Common myeloid progenitor, CD34-positive (primary cell): ENCODE measurements around the gene DGAT2L6.
A peak's percentile ranks its signal among the peaks of the same experiment; 100 is the strongest.

Experiments
- CTCF ChIA-PET: fragments of 350-600 bp; sonication (Branson Sonifier 250); formaldehyde crosslinking; loops from one replicate; lab custom pipeline; 2021; ENCODE audit warnings: antibody characterized with exemption; lab: Charles Lee
- POLR2A ChIA-PET: fragments of 350-600 bp; sonication (Branson Sonifier 250); formaldehyde crosslinking; loops from one replicate; lab custom pipeline; 2021; ENCODE audit warnings: antibody characterized with exemption; lab: Charles Lee
- DNase-seq, 3 donors: peaks; one replicate each; pipeline versions ENCODE4 v3.0.0 to v3.0.0-alpha.2; 2013
- H3K27ac ChIP-seq, 2 experiments: 1 replicate in 1 of 2; 2 replicates in 1 of 2; pipeline ENCODE4 v1.7.0; 2013; ENCODE audit warnings: inconsistent platforms in 2 of 2, low read length in 2 of 2, mild to moderate bottlenecking in 2 of 2, low read depth in 1 of 2, moderate library complexity in 1 of 2; ENCODE audit not compliant: severe bottlenecking in 2 of 2, insufficient read depth in 1 of 2, poor library complexity in 1 of 2
- H3K27me3 ChIP-seq, 5 experiments: replicated peaks in 2 of 5; 1 replicate in 3 of 5; 2 replicates in 2 of 5; pipeline versions ENCODE4 v1.6.1 to v1.7.0; 2013; ENCODE audit warnings: low read length in 4 of 5, mild to moderate bottlenecking in 2 of 5, moderate library complexity in 2 of 5, inconsistent platforms in 1 of 5; ENCODE audit not compliant: insufficient read depth in 5 of 5, control insufficient read depth in 4 of 5
- H3K36me3 ChIP-seq, 4 experiments: 1 replicate in 2 of 4; 2 replicates in 2 of 4; pipeline versions ENCODE4 v1.6.1 to v1.7.0; 2013; ENCODE audit warnings: low read length in 3 of 4, control low read depth in 1 of 4, mild to moderate bottlenecking in 1 of 4; ENCODE audit not compliant: control insufficient read depth in 4 of 4, insufficient read depth in 4 of 4
- H3K4me1 ChIP-seq, 4 experiments: 1 replicate in 3 of 4; 2 replicates in 1 of 4; pipeline versions ENCODE4 v1.6.1 to v1.7.1; 2013; ENCODE audit warnings: low read length in 3 of 4, mild to moderate bottlenecking in 3 of 4, control low read depth in 1 of 4, inconsistent platforms in 1 of 4, moderate library complexity in 1 of 4; ENCODE audit not compliant: control insufficient read depth in 4 of 4, insufficient read depth in 4 of 4; ENCODE audit errors: control extremely low read depth in 1 of 4
- H3K4me3 ChIP-seq, 7 experiments: 1 replicate in 4 of 7; 2 replicates in 3 of 7; pipeline versions ENCODE4 v1.5.1 to v1.7.0; 2013; ENCODE audit warnings: mild to moderate bottlenecking in 7 of 7, low read length in 6 of 7, moderate library complexity in 6 of 7, inconsistent platforms in 2 of 7, low read depth in 2 of 7, control low read depth in 1 of 7; ENCODE audit not compliant: insufficient read depth in 4 of 7, control insufficient read depth in 1 of 7; ENCODE audit errors: extremely low read depth in 1 of 7
- H3K9me3 ChIP-seq, 5 experiments: 1 replicate in 4 of 5; 2 replicates in 1 of 5; pipeline versions ENCODE4 v1.6.1 to v1.7.1; 2013; ENCODE audit warnings: low read length in 4 of 5, mild to moderate bottlenecking in 2 of 5, inconsistent platforms in 1 of 5, low read depth in 1 of 5, moderate library complexity in 1 of 5; ENCODE audit not compliant: control insufficient read depth in 4 of 5, insufficient read depth in 2 of 5; ENCODE audit errors: control extremely low read depth in 1 of 5
- WGBS: methylation state at CpG from one replicate; pipeline ENCODE4 v1.1.5; 2013; ENCODE audit not compliant: insufficient coverage; 5-methylcytosine and 5-hydroxymethylcytosine counted together

The DGAT2L6 gene

DNA sequence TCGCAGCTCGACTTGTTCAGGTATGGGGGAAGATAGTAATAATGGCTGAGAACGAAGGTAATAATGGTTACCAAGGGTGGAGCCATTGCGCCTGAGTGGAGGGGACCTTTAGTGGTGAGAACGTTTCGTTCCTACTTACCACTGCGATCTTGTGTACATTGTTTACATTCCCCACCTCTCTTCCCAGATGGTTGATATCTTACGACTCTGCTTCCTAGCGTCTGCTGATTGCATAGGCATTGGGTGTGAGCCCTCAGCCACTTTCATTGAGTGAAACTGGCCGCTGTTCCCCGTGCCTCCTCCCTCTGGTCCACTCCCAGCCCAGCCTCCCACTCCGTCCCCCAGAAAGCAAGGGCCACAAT, 43.2 kb upstream of the DGAT2L6 start:
- ChIA-PET CTCF (interaction anchor here (0.7 to 1.0 kb wide), 2 partner anchors 13 to 251 kb away, joined by 3 read pairs; no protein-coding TSS in a partner anchor), POLR2A (no interaction called here)
- Histone ChIP-seq H3K4me1 (peaks cover 2 to 27% (median 9%) of the 10 kb centered on the region in 4 experiments), H3K27me3 (no peaks in the 10 kb centered on the region), H3K27ac (peak overlapping the region; percentile 86 to 94), H3K36me3 (peaks cover 0 to 8% (median 4%) of the 10 kb centered on the region in 4 experiments), H3K9me3 (peaks cover 0 to 6% (median 0%) of the 10 kb centered on the region in 5 experiments), H3K4me3 (peak overlapping the region; percentile 70 to 87 (median 80))
- 31% methylated on average over 9 of the region's 12 CpGs for WGBS
- no peak for DNase-seq

DNA sequence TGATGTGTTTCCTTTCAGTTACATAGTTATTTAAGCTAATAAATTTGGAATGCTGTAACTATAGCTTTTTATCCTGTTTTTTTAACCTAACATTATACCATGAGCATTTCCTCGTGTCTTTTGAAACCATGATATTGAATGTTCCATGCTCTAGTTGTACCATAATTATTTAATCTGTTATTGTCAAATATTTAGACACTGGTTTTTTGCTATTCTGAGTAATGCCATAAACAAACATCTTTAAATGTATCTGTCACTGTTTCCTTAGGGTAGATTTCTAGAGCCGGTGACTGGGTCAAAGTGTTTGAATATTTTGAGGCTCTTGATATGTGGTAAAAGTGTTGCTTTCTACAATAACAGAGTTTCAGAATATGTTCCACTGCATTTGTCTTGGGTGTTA, 38.7 kb upstream of the DGAT2L6 start:
- WGBS, result no CpG with 5 or more reads among the region's 2 CpGs
- Histone ChIP-seq H3K9me3 (no peaks in the 10 kb centered on the region), H3K27me3 (no peaks in the 10 kb centered on the region), H3K4me3 (no peak overlapping the region), H3K36me3 (peaks cover 2 to 11% (median 6%) of the 10 kb centered on the region in 4 experiments), H3K4me1 (peaks cover 2 to 12% (median 5%) of the 10 kb centered on the region in 4 experiments), H3K27ac (no peak overlapping the region)
- POLR2A ChIA-PET, result no interaction called here
- no peak for DNase-seq
- CTCF ChIA-PET, result no interaction called here

DNA sequence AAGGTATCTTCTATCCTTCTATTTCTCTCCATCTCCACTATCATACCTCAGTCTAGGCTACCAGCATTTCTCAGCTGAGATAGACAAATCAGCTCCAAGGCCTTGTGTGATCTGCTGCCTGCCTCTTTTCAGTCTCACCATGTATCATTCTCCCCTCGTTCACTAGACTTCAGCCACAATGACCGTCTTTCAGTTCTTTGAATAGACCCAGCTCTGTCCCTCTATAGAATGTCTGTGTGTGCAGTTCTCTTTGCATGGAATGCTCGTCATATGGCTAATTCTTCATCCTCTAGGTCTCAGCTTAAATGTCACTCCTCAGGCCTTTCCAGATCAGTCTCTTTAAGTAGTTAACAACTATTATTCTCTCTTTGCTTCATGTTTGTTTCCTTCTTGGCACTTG, 37.5 kb upstream of the DGAT2L6 start:
- peaks cover 2 to 5% (median 2%) of the 10 kb centered on the region in 4 experiments for H3K4me1 ChIP-seq
- no peak overlapping the region for H3K27ac ChIP-seq
- peaks cover 2 to 11% (median 6%) of the 10 kb centered on the region in 4 experiments for H3K36me3 ChIP-seq
- CTCF ChIA-PET, result interaction anchor here (0.6 kb wide), 1 partner anchor 919 kb away, joined by 3 read pairs; no protein-coding TSS in a partner anchor
- H3K27me3 ChIP-seq, result no peaks in the 10 kb centered on the region
- POLR2A ChIA-PET, result no interaction called here
- H3K4me3 ChIP-seq, result no peak overlapping the region
- no peak for DNase-seq
- H3K9me3 ChIP-seq, result no peaks in the 10 kb centered on the region
- WGBS, result 72% methylated on average over 3 of the region's 3 CpGs

DNA sequence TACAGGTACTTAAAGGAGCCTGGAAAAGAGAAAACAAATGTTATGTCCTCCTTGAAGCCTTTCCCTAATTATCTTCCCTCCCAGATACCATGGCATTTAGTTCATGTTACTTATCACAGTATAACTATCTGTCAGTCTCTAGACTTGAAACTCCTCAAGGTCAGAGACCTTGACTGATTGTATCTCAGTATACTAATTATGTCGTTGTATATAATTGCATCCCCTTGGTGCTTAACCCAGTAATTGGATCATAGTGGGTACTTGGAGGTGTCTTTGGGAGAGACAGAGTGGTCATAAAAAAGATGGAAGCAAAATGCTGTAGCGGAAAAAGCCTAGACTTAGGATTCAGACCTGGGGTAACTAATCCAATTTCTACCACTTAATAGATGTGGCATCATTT, 35.9 kb upstream of the DGAT2L6 start:
- CTCF ChIA-PET, result no interaction called here

DNA sequence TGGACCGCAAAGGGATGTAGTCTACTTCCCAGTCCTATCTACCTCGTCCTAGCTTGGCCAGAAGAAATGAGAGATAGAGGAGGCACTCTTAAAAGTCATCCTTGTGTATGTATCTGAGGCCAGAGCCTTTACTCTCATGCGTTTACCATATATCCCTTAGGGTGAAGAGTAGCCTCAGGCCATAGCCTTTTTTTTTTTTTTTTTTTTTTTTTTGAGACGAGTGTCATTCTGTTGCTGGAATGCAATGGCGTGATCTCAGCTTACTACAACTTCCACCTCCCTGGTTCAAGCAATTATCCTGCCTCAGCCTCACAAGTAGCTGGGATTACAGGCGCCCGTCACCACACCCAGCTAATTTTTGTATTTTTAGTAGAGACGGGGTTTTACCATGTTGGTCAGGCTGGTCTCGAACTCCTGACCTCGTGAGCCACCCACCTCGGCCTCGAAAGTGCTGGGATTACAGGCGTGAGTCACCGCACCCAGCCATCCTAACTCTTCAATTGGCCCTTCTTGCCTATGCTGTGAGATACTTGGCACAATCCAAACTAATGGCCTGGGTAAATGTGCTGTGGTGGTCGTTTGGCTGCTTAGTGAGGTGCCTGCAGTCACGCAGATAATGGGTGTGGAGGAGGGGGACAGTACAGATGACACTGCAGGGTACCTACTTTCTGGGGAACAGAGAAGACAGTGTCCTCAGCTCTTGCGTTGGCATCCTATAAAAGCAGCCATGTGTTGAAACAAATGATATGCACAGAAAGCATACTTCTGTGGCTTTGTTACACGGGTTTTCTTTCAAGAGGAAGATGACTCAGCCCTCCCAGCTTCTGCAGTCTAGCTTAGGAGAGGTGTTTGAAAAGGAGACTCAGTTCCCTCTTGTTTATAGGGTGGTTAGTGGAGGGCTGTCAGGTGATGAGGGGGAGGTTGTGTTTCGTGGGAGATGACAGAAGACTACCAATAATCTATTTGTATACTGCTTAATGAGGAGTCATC, 10.4 kb upstream of the DGAT2L6 start:
- H3K4me1 ChIP-seq, result peaks cover 0 to 3% (median 0%) of the 10 kb centered on the region in 4 experiments
- ChIA-PET POLR2A (no interaction called here), CTCF (interaction anchor here (0.5 kb wide), 1 partner anchor 1827 kb away, joined by 3 read pairs; no protein-coding TSS in a partner anchor)
- H3K36me3 ChIP-seq, result peaks cover 0 to 20% (median 3%) of the 10 kb centered on the region in 4 experiments
- no peak for DNase-seq
- no peaks in the 10 kb centered on the region for H3K9me3 ChIP-seq
- WGBS, result 88% methylated on average over 15 of the region's 19 CpGs
- H3K27me3 ChIP-seq, result peaks cover 0 to 2% (median 0%) of the 10 kb centered on the region in 5 experiments
- no peak overlapping the region for H3K27ac ChIP-seq
- H3K4me3 ChIP-seq, result no peak overlapping the region

More for the DNA sequence above, 35.9 kb upstream of the DGAT2L6 start:
- Histone ChIP-seq H3K4me3 (no peak overlapping the region), H3K9me3 (no peaks in the 10 kb centered on the region), H3K36me3 (peaks cover 0 to 3% (median 2%) of the 10 kb centered on the region in 4 experiments), H3K4me1 (no peaks in the 10 kb centered on the region), H3K27ac (no peak overlapping the region), H3K27me3 (no peaks in the 10 kb centered on the region)
- POLR2A ChIA-PET, result no interaction called here
- 100% methylated on average over 1 of the region's 2 CpGs for WGBS
- no peak for DNase-seq

DNA sequence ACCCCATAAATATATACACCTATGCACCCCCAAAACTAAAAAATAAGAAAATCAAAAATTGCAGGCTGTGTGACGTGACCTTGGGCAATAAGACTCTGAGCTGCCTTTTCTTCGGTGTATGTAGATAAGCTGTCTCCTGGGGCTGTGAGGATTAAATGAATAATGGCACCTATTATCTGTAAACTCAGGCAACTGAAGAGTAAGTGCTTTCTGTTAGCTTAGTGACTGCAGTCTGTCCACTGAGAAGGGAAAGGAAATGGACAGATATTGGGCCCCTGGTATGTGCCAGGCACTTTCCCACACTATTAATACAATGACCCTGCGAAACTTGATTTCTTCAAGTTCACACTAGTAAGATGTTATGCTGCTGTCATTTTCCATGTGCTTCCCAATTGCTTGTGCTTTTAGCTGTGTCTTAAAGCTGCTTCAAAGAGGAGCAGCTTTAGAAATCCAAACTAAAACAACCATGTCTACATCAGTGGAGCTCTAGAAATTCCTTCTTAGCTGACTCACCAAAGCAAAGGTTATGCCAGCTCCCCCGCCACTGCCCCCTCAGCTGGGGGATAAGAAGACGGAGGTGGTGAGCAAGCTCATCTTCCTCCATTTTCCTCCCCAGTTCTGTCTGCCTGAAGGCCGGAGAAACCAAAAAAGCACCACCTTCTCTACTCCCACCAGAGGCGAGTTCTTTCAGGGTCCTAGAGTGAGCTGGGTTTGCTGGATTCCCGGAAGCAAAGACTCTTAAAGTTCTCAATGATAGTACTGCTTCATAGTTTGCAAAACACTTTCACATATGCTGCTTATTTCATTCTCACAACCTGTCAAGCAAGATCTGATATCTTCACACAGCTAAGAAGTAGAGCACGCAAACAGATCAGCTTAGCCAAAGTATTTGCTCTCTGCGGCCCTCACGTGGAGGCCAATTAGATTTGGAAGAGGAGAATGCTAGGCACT, 8.8 kb upstream of the DGAT2L6 start:
- H3K27ac ChIP-seq, result no peak overlapping the region
- H3K27me3 ChIP-seq, result peaks cover 0 to 2% (median 0%) of the 10 kb centered on the region in 5 experiments
- WGBS, result 65% methylated on average over 5 of the region's 11 CpGs
- H3K4me1 ChIP-seq, result peaks cover 0 to 3% (median 0%) of the 10 kb centered on the region in 4 experiments
- H3K4me3 ChIP-seq, result no peak overlapping the region
- ChIA-PET CTCF (no interaction called here), POLR2A (no interaction called here)
- peaks cover 0 to 15% (median 2%) of the 10 kb centered on the region in 4 experiments for H3K36me3 ChIP-seq
- DNase-seq, result no peak
- no peaks in the 10 kb centered on the region for H3K9me3 ChIP-seq
